Ramos (cell line): ENCODE data around the gene DGKZ.

Experiments used
- in situ Hi-C: fragments of 300-500 bp; cut with MboI; formaldehyde crosslinking; loops from one replicate; pipeline ENCODE4 v1.14.3; 2022; ENCODE audit warnings: low sequenced_read_pairs; ENCODE audit not compliant: unreplicated experiment

Gene DGKZ

DNA sequence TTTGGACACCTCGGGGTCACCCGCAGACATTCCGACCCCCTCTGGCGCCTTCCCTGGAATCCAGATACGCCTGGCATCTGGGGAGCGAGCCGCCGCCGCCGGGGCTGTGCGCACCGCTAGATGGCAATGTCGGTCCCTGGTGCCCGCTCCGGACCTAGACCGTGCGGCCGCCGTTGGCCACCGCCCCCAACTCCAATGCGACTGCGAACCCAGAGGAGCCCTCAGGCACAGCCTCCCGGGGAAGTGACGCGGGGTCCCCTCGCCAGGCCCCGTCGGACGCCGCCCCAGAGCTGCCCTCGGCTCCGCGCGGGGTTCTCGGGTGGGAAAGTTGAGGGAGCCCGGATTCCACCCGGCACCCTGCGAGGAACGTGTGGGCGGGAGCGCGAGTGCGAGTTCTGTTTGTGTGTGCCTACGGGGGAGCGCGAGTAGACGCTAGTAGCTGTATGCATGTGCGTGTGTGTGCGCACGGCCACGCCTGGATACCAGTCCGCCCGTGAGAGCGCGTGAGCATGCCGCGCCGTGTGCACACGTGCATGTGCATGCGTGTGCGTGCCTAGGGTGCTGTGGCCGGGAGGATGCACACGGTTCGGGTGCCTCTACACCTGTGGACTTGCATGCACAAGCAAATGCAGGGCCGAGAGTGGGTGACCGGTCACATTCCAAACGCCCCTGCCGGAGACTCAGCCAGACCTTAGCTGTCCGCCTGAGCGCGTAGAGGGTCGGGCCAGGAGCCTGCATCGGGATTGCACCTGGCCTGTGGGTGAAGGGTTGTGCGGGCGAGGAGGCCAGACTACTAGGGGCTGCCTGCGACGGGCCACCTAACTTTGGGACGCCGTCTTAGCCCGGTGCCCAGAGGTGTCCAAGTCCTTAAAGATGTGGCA lies 42.4 kb downstream of the DGKZ start:
- in situ Hi-C loops = loop anchor here (10.0 kb wide), 1 partner anchor 55 kb away; no protein-coding TSS in a partner anchor

DNA sequence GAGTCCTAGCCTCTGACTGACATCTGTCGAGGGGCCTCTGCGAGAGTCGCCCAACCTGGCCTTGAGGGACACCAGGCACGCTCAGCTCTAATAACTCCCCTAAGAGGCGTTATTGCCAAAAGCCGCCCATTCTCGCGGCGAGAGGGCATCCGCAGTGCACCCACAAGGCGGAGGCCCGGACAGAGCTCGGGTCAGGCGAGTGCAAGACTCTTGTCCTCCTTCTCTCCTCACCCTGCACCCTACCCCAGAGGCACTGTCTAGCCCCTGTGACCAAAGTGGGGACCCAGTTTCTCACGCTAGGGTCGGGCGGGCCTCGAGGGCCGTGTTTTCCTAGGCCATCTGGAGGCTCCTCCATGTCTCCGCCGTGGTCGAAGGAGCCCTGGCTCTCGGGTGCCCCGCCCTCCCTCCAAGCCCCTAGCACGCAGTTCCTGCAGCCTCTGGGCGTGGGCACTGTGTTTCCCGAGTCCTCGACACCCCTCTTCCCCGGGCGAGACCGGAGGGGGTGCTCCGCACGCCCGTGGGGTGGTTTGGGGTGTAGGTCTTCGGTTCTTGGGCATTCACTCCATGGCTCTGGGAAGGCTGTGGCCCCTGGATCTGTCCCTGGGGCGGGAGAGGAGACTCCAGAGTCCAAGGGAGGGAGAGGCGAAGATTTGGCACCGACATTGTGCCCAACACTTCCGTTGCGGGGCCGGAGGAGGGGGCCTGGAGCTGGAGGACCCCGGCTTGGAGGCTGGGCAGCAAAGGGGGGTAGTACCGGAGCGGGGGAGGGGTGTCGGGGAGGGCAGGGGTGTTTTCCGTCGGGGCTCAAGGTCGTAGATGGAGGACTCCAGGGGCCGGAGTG lies 43.3 kb downstream of the DGKZ start:
- in situ Hi-C loops = no loop called here

DNA sequence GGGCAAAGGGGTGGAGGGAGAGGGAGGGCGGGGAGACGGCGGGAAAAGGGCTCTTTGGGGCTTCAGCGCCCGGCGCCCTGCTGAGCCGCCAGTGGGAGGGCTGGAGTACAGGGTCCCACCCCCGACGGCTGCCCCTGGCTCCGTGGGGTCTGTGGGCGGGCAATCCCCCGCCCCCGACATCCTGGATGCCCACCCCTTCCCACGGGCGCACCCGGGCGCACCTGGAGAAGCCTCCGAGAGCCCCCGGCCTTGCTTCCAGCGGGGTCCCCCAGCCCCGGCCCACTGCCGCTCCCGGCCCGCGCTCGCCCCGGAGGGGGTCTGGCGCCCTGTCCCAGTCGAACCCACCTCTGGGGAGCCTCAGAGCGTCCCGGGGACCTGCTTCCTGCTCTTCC lies 43.9 kb downstream of the DGKZ start:
- in situ Hi-C loops = no loop called here

DNA sequence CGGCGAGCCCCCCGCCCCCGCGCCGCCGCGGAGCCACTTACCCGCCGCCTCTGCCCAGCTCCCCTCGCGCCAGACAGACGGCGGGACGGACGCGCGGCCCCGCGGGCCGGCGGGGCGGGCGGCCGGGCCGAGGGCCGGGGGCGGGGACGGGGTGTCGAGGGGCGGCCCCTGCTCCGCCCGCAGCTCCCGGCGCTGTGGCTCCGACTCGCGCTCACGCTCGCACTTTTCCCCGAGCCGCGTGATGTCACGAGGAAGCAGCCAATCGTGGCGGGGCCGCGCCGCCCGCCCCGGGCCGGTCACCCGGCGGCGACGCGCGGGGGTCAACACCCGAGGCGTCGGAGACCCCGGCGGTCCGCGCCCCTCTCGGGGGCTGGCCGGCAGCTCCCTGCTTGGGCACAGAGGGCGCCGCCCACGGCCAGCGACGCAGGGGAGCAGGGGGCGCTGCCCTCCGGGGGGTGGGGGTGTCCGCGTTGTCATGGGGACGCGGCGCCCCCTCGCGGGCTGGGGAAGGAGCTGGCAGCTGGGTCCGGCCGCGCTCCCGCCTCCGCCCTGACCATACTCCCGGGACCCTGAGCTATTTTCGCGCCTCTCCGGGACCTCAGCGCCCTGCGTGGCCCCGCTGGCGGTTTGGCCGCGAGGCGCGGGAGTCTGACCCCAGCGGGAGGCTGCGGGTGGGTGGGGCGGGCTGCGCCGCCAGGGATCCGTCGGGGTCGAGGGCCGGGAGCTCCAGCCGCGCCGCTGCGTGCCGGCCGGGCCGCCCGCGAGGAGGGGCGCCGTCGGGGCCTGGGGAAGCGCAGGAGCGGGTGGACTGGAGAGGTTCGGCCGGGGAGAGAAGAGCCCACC lies 44.5 kb downstream of the DGKZ start, which contains the start of gene CHRM4:
CHRM4 (minus strand) TSS at position 199 of the 843 bp plus-strand sequence. CDS start 5,219 bp downstream, outside the sequence.
- in situ Hi-C loops = no loop called here

DNA sequence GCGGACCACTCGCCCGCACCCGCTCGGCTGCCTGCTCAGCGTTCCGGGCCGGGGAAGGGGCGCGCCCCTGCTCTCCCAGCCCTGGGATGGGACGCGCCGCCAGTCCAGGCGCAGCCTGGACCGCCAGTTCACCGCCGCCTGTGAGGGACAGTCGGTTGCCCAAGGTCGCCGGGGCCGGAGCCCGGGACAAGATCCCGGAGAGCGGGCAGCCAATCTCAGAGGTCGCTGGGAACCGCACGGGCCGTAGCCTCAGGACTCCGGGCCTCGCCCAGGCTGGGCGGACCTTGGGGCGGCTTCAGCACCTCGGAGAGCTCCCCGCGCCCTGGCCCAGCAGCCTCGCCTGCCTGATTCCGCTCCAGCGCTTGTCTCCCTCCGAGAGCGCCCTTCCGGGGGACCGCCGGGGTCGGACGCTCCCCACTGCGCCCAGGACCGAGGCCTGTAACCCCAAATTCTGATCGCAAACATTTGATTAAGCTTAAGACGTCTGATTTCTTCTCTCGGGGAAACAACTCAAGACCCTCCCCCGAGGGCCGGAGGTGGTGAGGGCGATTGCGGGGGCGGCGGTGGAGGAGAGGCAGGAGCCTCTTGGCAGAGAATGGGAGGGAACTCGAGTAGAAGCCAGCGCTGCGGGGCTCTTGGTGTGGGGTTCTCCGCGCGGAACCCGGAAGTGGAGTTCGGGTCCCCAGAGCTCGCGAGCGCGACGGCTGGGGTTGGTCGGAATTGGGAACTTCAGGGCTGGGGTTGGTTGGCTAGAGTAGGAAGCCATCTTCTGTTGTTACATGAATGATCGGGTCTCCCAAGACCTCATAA lies 45.4 kb downstream of the DGKZ start:
- in situ Hi-C loops = no loop called here

DNA sequence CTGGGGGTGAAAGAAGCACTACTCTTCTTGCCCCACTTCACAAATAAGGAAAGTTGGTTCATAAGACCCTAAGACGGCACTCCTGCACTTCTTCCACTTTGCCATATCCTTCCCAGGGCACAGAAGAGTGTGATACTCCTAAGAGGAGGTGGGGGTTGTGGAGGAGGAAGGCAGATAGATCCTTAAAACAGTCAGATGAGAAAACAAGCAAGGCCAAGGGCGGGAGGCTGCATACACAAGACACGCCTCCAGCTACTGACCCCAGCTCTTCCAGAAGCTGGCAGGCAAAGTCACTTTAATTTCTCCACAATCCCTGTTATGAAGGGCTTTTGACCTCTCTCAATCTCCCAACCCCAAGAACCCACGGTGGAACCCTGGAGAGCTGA lies 46.0 kb downstream of the DGKZ start:
- in situ Hi-C loops = no loop called here

DNA sequence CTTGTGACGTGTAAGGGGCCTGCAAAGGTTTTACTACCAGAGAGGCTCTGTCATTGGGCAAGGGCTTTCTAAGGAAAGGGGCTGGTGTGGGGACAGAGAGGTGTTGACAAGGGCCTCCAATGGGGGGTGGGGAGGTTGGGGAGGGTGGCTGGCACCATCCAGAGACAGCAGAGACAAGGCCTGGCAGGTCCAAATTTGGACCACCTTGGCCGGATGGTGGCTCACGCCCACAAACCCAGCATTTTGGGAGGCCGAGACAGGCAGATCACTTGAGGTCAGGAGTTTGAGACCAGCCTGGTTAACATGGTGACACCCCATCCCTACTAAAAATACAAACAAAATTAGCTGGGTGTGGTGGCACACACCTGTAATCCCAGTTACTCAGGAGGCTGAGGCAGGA lies 46.5 kb downstream of the DGKZ start:
- in situ Hi-C loops = no loop called here

DNA sequence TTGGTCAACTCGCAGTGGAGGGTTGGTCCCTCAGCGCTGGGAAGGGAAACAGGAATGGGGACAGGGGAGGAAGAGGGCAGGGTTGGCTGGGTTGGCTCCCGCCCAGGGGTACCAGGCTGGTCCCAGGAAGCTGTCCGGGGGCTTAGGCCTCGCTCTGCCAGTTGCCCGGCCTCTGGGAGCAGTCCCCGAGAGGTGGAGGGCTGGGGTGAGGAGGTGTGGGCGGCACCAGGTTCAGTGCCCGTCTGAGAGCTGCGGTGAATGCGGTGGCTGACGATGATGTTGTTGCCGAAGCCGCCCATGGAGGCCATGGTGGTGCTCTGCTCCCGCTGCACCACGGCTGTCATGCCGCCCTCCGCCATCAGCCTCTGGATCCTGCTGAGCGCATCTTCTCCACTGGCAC lies 50.3 kb downstream of the DGKZ start:
- in situ Hi-C loops = no loop called here

DNA sequence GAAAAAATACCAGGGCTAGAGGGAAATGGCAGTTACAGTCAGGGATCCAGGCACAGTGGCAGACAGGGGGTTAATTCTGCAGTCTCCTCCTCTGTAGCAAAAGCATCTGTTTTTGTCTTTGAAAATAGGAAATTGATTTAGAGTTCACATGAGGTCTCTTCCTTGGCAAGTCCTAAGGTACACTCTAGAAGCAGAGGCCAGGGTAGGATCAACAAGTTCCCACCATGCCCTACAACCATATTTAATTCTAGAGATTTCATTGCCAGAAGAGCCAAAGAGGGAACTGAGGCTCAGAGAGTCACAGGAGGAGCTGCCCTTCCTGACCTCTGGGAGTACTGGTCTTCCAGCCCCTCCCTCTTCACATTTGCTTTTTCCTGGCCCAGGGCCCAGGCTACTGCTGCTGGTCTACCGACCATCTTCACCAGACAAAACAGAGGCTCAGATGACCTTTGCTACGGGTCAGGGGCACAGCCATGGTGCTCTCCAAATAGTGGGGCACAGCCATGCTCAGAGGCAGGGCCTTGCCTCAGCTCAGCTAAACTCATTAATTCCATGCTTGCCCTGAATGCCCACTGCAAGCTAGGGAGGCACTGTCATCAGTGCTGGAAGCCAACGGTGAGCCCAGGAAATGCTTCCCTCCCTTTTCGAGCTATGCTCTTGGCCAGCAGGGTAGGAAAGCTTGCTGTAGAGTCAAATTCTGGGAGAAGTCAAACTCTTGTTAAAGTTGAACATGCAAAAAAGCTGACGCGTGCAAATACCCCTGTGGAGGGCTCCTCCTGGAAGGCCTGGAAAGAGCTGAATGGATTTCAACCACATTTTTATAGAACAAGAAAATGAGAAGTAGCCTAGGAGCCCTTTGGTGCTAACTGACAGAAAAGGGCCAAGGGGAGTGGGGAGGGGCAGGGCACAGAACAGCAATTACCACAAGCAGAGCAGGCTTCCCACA lies 56.0 kb downstream of the DGKZ start:
- in situ Hi-C loops = no loop called here

DNA sequence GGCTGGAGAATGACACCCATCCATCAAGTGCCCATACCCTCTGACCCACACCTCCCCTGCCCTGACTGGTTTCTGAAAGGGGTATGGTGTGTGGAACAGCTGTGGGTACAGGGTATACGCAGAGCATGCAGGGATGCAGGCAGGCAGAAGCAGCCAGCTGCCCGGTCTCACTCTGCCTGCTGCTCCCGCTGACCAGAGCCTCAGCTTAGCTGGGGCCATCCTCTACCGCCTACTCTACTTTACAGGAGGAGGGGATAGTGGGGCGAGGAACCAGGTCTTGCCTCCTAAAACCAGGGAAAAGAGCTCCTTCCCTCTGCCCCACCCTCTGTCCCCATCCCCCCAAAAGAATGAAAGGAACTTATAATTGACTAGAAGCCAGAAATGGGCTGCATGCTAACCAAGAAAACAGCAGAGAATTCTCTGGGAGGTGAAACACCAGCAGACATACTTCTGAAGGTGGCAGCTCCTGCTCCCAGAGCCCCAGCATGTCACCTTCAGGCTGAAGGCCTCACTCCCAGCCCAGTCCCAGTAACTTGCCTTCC lies 57.3 kb downstream of the DGKZ start:
- in situ Hi-C loops = no loop called here

DNA sequence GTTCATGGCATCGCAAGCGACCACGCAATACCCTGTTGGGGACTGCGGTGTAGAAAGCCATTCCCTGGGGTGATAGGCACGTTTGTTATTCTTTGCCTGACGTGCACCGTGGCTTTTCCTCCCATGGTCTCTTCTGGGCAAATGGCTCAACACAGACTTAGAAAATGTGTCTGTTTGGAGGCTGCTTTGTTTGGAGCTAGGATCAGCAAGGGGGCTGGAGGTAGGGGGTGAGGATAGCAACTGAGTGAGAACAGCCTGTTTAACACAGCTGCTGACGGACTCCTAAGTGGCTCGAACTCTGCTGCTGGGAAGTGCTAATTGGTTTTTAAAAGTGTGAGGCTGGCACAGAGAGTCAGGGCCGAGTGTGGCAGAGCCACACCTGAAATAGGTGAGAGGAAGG lies 60.4 kb downstream of the DGKZ start:
- in situ Hi-C loops = no loop called here

DNA sequence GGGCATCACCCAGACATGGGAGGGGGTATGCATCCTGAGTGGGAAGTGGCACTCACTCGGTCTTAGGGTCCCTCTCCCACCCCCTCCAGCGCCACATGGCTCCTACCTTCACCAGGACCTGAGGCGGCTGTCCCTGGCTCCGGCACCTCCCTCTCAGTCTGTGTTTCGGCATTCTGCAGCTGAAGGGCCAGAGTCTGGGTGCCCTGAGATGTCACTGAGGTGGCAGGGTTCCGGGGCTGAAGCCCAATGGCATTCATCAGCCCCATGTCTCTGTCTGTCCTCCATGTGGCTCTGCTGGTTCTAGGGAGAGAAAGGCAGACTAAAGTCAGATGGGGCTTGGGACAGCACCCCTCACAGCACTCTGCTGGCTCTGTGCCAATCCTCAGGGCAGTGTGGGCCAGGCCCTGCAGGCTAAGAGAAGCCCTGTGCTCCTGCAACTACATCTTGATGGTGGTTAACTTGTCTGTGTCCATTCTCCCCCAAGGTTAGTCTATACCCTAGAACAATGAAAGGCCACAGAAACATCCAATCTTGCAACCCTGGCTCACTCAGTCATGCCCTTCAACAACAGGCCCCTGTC lies 61.2 kb downstream of the DGKZ start:
- in situ Hi-C loops = no loop called here

DNA sequence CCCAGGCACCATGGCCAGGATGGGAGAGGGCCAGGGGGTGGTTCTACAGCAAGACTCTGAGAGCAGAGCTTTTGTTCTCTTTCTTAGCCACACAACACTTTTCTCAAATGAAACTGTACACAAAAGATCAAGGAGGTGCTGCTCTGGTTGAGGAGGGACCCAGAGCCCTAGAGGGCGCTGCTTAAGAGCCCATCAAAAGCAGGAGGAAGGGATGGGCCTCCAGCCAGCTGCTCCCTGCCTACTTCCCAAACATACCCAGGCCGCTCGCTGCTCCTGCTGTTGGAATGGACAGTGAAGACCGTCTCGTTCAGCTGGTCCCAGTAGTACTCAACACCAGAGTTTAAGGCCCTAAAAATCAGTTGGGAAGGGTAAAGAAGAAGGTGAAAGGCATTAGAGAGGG lies 62.8 kb downstream of the DGKZ start:
- in situ Hi-C loops = no loop called here

DNA sequence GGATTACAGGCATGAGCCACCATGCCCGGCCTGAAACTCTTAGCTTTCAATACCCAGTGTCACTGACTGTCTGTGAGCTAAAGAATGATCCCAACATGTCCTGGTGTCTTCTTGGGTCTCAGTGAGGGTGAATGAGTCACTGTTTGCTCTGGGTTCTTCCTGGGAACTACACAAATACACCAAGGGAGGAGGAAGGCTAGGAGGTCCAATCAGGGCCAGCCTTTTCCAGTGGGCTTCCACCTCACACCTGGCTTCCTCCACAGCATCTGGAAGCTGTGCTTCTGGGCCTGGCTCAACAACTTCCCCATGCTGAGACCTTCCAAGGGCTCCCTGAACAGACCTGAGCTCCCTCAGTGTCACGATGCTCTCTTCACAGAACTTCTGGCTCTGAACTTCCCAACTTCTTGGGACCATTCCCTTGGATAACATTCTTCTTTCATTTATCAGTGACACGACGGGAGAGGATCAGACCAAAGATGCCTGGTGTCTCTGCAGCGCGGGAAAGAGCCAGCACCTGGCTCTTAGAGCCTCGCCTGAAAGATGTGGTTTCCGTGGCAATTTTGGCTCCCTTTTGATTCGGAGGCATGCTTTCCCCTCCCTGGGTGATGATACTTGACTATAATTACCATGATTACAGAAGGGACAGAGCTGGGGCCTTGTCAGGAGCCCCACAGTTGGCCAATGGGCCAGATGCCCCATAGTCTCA lies 66.7 kb downstream of the DGKZ start:
- in situ Hi-C loops = no loop called here

DNA sequence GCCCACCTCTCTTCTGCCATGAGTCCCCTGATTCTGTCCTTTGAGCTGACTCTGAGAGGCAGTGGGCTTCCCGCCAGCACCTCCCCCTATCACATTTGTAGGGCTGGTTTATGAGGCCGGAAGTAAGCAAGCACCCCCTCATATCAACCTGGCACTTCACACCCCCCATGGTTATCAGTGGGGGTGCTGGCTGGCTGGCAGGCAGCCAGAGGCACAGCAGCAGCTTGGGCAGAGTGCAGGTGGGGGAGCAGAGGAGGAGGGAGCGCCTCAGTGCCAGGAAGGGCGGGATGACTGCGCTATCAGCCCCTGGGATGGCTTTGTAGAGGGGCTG lies 67.2 kb downstream of the DGKZ start:
- in situ Hi-C loops = no loop called here

DNA sequence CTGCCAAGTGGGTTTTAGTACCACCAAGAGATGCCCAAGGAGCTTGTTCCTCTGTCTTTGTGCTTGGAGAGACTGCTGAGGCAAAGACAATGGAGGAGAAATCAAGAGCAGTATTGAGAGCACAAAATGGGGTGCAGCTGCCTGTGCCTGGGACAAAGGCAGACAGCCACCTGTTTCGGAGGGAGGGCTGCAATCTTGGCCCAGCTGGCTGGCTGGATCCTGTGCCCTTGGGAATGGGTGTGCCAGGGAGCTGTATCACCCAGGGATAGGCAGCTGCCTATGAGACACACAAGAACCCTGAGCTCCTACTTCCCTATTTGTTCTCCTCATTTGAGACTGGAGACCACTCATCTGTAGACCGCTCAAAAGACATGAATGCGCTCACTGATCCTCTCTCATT lies 67.6 kb downstream of the DGKZ start:
- in situ Hi-C loops = no loop called here

DNA sequence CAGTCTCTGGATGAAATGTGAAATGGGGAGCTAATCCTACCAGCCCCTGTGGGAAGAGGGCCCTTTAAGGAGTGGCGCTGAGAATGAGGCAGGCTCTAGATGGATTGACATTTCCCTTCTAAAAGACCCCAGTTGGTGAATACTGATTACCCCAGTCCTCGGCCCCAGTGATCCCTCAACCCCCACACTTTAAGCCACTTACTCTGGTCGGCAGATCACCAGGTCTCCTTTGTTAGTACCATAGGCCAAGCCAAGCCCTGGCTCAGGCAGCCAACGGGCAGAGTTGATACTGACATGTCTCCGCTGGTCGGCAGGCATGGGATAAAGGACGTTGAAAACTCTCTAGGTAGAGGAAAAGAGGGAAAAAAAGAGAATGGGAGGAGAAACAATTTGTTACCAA lies 70.4 kb downstream of the DGKZ start:
- in situ Hi-C loops = no loop called here
